Esophagus mucosa (tissue), 1 donor: ENCODE results near the gene KDELR1. TPM values are rescaled to one million over a fixed set of nuclear protein-coding genes. Genes with fewer than 3 reads are reported as not detected.
"Not testable (repeated sequence)": the region's sequence is repeated elsewhere in the genome, so short reads cannot be mapped to it uniquely, and the experiment has no call there.

Experiments used
- ATAC-seq: fragments of 200-7000 bp; cut with Tn5 transposase; one replicate; pipeline ENCODE4 v1.9.1; 2020
- total RNA-seq: library from RNA; stranded (reverse); gene quantifications from one replicate; pipeline ENCODE4 v1.2.4, GENCODE V29; 2023
- donor health status: DM: yes; HTN: yes; CAD: no.

The KDELR1 gene
- total RNA-seq, 1 donor from 2014 or later: 86.6 TPM

DNA sequence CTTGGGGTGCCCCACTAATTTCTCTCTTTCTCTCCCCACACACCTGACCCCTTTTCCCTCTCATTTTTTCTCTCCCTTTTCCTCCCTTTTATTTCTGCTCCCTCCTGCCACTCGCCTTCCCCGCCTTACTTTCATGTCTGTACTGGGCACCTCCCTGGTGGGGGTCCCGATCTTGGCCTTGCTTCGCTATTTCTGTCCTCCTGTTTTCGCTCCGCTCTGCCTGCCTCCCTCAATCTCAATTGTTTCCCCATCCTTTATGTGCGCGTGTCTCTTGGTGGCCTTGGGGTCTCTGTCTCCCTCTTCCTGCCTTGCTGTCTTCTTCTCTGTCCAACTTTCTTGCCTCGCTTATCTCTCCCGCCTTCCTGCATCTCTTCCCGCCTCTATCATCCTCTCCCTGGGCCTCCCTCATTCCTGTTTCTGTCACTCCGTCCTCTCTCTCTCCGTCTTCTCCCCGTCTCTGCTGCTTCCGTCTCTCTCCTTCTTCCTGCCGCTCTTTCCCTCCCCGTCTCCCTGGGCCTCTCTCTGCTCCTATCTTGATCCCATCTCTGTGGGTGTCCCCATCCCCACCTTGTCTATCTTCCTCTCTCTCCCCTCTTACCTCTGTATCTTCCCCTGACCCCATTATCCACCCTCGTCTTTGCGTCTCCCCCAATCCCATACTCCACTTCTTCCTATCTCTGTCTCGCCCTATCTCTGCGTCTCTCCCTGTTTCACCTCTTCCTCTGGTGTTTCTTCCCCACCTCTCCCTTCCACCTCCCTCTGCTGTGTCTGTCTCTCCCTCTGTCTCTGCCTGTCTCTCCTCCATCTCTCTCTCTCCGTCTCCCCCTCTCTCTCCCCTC lies 6.1 kb upstream of the KDELR1 start:
- ATAC-seq: no peak

- no peak for ATAC-seq
These were observed 5.4 kb upstream of the KDELR1 start for GRCh38 chr19:48396824-48397176.

GRCh38 chr19:48396016-48396823 lies 4.9 kb upstream of the KDELR1 start:
- ATAC-seq: no peak

GRCh38 chr19:48395499-48395898 lies 4.1 kb upstream of the KDELR1 start:
- ATAC-seq: no peak

DNA sequence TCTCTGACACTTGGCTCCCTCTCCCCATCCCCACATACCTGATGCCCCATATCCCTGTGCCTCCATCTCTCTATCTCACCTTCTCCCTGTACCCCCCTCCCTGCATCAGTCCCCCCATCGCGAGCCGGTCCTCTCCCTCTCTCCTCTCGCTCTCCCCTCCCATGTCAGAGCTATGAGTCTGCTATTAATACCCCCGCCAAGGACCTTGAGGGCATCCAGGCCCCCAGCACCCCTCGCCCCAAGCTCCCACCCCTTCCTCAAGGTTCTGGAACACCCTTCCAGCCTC lies 3.8 kb upstream of the KDELR1 start:
- ATAC-seq: no peak

- no peak for ATAC-seq
These were observed 3.2 kb upstream of the KDELR1 start for GRCh38 chr19:48394331-48395169.

DNA sequence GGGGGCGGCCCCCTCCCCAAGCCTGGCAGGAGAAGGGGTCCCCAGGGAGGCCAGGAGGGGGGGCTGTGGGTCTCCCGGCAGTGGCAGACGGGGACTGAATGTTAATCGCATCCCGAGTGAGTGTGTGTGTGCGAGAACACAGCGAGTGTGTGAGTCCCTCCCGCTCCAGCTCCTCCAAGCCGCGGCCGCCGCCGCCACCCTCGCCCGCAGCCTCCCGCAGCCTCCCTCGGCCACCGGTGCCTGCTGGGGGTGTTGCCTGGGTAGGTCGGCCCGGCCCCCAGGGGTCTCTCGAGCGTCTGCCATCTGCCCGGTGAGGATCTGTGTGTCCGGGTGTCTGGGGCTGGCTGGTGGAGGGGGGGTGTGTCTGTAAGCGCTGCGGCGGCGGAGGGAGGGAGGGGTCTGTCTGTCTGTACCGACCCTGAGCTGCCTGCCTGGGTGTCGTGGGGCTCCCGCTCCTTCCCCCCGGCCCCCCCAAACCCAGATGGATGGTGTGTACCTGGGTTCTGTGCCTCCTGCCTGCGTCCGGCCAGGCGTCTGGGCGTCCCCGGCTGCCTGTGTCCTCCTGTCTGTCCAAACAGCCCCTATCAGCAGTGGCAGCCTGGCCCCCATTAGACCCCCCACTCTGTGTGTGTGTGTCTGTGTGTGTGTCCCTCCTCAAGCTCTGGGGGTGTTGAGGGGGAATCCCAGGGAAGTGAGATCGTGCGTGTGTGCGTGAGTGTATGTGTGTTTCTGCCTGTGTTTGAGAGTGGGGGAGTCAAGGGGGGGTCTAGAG lies 2.4 kb upstream of the KDELR1 start, which contains the start of gene GRIN2D:
Gene GRIN2D (plus strand): TSS at position 110 of the 772 bp plus-strand sequence. CDS start 4,725 bp downstream, outside the sequence.
- ATAC-seq: no peak

DNA sequence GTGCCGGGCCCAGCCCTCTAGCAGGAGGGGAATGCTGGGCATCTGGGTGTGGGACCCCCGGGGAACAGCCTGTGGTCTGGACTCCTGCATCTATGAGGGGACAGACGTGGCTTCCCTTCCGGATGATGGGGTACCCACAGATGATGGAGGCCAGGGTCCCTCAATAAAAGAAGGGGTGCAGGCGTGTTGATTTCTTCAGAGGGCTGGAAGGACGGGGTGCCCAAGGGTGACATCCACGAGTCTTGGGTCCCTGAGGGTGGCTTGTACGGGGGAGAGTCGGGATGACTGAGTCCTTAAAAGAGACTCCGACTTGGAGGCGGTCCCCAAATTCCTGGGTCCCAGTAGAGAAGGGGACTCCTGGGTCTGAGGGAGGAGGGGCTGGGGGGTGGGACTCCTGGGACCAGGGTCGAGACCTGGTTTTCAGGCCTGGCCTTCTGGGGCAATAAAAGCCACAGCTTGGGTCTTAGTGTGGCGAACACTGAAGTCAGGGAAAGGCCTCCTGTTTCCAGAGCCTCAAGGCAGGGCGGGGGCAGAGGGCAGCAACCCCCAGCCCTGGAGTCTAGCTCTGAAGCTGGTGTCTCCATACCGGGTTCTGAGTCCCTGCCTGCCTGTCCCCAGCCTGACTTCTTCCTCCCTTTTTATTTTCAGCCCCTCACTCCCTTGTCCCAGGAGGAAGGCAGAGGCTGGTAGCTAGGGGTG lies 1.7 kb upstream of the KDELR1 start:
- ATAC-seq: no peak

- ATAC-seq: not testable (repeated sequence)
These were observed 624 bp upstream of the KDELR1 start for GRCh38 chr19:48392006-48392344.

DNA sequence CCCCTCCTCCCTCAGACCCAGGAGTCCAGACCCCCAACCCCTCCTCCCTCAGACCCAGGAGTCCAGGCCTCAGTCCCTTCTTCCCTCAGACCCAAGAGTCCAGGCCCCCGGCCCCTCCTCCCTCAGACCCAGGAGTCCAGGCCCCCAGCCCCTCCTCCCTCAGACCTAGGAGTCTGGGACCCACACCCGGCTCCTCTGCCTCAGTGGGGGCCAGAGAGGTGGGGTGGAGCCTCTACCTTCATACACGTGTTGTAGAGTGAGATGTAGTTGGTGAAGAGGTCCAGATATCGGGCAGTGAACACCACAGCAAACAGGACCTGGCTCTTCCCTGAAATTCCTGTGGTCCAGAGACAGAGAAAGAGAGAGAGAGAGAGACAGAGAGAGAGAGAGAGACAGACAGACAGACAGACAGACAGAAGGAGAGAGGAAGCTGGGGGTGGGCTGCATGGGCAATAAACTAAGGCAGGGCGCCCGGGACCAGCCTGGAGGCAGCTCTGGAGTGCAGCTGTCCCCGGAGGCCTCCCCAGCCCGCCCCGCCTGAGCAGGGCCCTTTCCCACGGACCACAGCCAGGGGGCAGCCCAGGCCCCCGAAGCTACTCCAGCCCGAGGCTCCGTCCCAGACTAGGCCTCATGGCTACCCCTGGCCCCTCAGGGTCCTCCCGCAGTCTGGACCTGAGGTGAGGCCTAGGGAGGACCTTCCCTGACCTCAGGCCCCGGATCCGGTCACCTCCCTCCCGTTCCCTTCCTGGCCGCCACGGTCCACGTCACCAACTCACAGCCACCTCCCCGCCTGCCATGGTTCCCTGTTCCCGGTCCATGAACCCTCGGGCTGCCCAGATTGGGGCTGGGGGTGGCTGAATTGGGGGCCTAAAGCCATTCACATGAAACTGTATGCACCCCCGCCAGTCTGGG lies 907 bp downstream of the KDELR1 start:
- peak; percentile 72 for ATAC-seq

- no peak for ATAC-seq
These were observed 4.4 kb downstream of the KDELR1 start for GRCh38 chr19:48386981-48387380.

- ATAC-seq: no peak
These were observed 5.8 kb downstream of the KDELR1 start for GRCh38 chr19:48385461-48386087.

DNA sequence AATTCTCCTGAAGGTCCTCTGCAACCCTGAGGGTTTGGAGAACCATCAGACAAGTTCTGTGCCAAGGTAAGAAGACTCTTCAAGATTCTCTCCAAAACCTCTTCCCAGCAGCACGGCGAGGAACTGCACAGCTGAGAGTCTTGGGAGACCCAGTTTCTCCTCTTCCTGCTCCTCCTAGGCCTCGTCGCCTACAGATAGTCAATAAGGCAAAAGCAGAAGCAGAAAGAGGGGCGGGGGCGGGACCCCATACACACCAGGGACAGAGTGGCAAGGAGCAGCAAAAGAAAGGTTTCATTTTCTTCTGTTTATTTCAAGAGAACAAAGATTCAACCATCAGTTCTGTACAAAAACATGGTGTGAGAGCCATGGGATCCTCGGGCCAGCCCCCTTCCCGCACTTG lies 9.1 kb downstream of the KDELR1 start:
- no peak for ATAC-seq

GRCh38 chr19:48381178-48381950 lies 10.0 kb downstream of the KDELR1 start:
- ATAC-seq: no peak

DNA sequence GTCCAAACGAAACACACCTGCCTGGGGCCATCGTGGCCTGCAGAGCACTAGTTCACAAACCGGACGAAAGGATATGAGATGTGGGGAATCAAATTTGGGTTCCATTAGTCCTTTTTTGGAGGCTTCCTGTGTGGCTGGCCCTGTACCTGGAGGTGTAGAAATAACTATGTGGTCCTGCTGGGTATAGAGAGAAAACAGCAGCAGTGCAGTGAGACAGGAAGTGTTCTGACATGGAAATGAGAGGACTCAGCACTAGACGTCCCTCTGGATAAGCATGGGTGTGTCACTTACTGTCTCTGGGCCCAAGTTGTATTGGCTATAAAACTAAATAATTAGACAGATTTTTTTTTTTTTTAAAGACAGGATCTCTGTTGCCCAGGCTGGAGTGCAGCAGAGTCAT lies 12.3 kb downstream of the KDELR1 start:
- ATAC-seq: no peak

GRCh38 chr19:48378194-48378570 lies 13.2 kb downstream of the KDELR1 start:
- ATAC-seq: no peak

DNA sequence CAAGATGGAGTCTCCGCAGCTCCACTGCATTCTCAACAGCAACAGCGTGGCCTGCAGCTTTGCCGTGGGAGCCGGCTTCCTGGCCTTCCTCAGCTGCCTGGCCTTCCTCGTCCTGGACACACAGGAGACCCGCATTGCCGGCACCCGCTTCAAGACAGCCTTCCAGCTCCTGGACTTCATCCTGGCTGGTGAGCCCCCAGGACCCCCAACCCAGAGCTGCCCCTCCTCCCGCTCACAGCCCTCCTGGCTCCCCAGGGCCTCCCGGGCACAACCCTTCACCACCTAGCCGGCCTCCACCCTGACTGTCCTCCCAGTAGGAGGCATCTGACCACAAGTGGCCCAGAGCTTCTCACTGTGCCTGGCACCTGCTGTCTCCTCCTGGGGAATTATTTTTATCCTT lies 17.8 kb downstream of the KDELR1 start:
- no peak for ATAC-seq

GRCh38 chr19:48372904-48373303 lies 18.4 kb downstream of the KDELR1 start:
- no peak for ATAC-seq

DNA sequence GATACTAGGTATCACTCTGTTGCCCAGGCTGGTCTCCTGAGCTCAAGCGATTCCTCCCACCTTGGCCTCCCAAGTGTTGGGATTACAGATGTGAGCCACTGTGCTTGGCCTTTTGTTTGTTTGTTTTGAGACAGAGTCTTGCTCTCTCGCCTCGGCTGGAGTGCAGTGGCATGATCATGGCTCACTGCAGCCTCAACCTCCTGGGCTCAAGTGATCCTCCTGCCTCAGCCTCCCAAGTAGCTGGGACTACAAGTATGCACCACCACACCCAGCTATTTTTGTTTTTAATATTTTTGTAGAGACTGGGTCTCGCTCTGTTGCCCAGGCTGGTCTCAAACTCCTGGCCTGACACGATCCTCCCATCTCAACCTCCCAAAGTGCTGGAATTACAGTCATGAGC lies 19.6 kb downstream of the KDELR1 start:
- not testable (repeated sequence) for ATAC-seq
